ENCODE data around the gene ACSS3.
A peak's percentile ranks its signal among the peaks of the same experiment; 100 is the strongest.

The ACSS3 gene

GRCh38 chr12:81245907-81246570 lies 168.2 kb downstream of the ACSS3 start:
- TF ChIP-seq CTCF (IDR thresholded peaks at IDR 0.05; ENCODE audit: borderline replicate concordance, insufficient read depth, low read depth, low read length) = no peak
- no peak overlapping the region for H3K4me3 ChIP-seq (ENCODE audit: low read depth, low read length)

GRCh38 chr12:81249976-81250375 lies 172.1 kb downstream of the ACSS3 start:
- TF ChIP-seq CTCF (IDR thresholded peaks at IDR 0.05; ENCODE audit: borderline replicate concordance, insufficient read depth, low read depth, low read length) = no peak
- no peak overlapping the region for H3K4me3 ChIP-seq (ENCODE audit: low read depth, low read length)

- no peak for TF ChIP-seq CTCF (IDR thresholded peaks at IDR 0.05; ENCODE audit: borderline replicate concordance, insufficient read depth, low read depth, low read length)
- H3K4me3 ChIP-seq (ENCODE audit: low read depth, low read length) = no peak overlapping the region
Measured at GRCh38 chr12:81252228-81252627, 174.3 kb downstream of the ACSS3 start.

GRCh38 chr12:81253360-81253759 lies 175.5 kb downstream of the ACSS3 start:
- no peak for TF ChIP-seq CTCF (IDR thresholded peaks at IDR 0.05; ENCODE audit: borderline replicate concordance, insufficient read depth, low read depth, low read length)
- no peak overlapping the region for H3K4me3 ChIP-seq (ENCODE audit: low read depth, low read length)

- TF ChIP-seq CTCF (IDR thresholded peaks at IDR 0.05; ENCODE audit: borderline replicate concordance, insufficient read depth, low read depth, low read length) = no peak
Measured at GRCh38 chr12:81255456-81255855, 177.6 kb downstream of the ACSS3 start.

GRCh38 chr12:81255947-81256346 lies 178.1 kb downstream of the ACSS3 start:
- no peak overlapping the region for H3K4me3 ChIP-seq (ENCODE audit: low read depth, low read length)
- TF ChIP-seq CTCF (IDR thresholded peaks at IDR 0.05; ENCODE audit: borderline replicate concordance, insufficient read depth, low read depth, low read length) = no peak

More at GRCh38 chr12:81255456-81255855, 177.6 kb downstream of the ACSS3 start:
- H3K4me3 ChIP-seq (ENCODE audit: low read depth, low read length) = no peak overlapping the region

GRCh38 chr12:81257947-81258551 lies 180.2 kb downstream of the ACSS3 start:
- no peak overlapping the region for H3K4me3 ChIP-seq (ENCODE audit: low read depth, low read length)
- TF ChIP-seq CTCF (IDR thresholded peaks at IDR 0.05; ENCODE audit: borderline replicate concordance, insufficient read depth, low read depth, low read length) = peak; percentile 19; the same call in 1 of the 2 replicates
